ENCODE measurements around the gene LRRC1.

LRRC1 gene

DNA sequence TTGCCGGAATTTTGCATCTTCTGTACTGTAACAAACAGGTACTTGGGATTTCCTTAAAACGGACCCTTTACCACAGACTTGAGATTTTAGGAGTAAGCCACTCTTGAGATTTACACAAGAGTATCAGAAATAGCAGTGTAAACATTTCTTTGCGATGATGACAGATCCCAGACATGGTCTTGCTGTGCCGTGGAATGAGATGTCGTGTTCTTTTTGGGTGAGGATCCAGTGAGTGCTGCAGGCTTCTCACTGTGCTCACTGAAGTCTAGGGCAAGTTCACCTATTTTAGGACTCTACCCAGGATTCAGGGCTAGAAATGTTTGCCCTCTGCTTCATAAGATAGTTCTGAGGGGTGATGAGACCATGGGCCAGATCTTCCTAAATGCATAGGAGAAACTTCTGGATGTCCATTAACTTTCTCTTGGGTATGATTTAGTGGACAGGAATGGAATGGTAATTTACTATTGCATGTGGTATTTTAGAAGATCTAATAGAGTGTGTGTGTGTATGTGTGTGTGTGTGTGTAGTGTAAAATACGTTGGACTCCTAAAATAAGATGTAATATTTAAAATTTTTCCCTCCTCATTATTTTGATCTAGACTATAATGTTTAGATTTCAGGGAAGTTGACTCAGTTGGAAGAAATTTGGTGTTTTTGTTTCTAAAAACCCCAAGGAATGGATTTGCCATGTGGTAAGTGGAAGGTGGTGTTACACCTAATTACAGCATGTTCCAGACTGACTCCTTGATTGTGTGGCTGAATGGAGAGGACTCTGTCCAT is 8.5 kb downstream of the LRRC1 start:
- no peak for TF ChIP-seq FOXP2 (optimal IDR thresholded peaks at IDR 0.05; ENCODE audit: borderline replicate concordance, extremely low read depth, extremely low read length, insufficient read depth)

GRCh38 chr6:53805016-53805415 is 10.2 kb downstream of the LRRC1 start:
- TF ChIP-seq POLR2AphosphoS5 (IDR thresholded peaks at IDR 0.05; ENCODE audit: low read depth, low read length) (no peak), FOXP2 (optimal IDR thresholded peaks at IDR 0.05; ENCODE audit: borderline replicate concordance, extremely low read depth, extremely low read length, insufficient read depth) (no peak), SIN3A (IDR thresholded peaks at IDR 0.05; ENCODE audit: borderline replicate concordance, insufficient read depth, low read length) (no peak), TAF1 (IDR thresholded peaks at IDR 0.05; ENCODE audit: borderline replicate concordance, insufficient read depth, low read length) (no peak)
- TF ChIP-seq, protein P1, sequence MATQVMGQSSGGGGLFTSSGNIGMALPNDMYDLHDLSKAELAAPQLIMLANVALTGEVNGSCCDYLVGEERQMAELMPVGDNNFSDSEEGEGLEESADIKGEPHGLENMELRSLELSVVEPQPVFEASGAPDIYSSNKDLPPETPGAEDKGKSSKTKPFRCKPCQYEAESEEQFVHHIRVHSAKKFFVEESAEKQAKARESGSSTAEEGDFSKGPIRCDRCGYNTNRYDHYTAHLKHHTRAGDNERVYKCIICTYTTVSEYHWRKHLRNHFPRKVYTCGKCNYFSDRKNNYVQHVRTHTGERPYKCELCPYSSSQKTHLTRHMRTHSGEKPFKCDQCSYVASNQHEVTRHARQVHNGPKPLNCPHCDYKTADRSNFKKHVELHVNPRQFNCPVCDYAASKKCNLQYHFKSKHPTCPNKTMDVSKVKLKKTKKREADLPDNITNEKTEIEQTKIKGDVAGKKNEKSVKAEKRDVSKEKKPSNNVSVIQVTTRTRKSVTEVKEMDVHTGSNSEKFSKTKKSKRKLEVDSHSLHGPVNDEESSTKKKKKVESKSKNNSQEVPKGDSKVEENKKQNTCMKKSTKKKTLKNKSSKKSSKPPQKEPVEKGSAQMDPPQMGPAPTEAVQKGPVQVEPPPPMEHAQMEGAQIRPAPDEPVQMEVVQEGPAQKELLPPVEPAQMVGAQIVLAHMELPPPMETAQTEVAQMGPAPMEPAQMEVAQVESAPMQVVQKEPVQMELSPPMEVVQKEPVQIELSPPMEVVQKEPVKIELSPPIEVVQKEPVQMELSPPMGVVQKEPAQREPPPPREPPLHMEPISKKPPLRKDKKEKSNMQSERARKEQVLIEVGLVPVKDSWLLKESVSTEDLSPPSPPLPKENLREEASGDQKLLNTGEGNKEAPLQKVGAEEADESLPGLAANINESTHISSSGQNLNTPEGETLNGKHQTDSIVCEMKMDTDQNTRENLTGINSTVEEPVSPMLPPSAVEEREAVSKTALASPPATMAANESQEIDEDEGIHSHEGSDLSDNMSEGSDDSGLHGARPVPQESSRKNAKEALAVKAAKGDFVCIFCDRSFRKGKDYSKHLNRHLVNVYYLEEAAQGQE (IDR thresholded peaks at IDR 0.05; ENCODE audit: insufficient read depth in 1 of 2, low read depth in 2 of 2, low read length in 2 of 2), result no peak

GRCh38 chr6:53805725-53806124 is 10.9 kb downstream of the LRRC1 start:
- TF ChIP-seq, protein P1 (IDR thresholded peaks at IDR 0.05; ENCODE audit: insufficient read depth in 1 of 2, low read depth in 2 of 2, low read length in 2 of 2), result no peak
- TF ChIP-seq SIN3A (IDR thresholded peaks at IDR 0.05; ENCODE audit: borderline replicate concordance, insufficient read depth, low read length) (no peak), FOXP2 (optimal IDR thresholded peaks at IDR 0.05; ENCODE audit: borderline replicate concordance, extremely low read depth, extremely low read length, insufficient read depth) (no peak), POLR2AphosphoS5 (IDR thresholded peaks at IDR 0.05; ENCODE audit: low read depth, low read length) (no peak), TAF1 (IDR thresholded peaks at IDR 0.05; ENCODE audit: borderline replicate concordance, insufficient read depth, low read length) (no peak)

DNA sequence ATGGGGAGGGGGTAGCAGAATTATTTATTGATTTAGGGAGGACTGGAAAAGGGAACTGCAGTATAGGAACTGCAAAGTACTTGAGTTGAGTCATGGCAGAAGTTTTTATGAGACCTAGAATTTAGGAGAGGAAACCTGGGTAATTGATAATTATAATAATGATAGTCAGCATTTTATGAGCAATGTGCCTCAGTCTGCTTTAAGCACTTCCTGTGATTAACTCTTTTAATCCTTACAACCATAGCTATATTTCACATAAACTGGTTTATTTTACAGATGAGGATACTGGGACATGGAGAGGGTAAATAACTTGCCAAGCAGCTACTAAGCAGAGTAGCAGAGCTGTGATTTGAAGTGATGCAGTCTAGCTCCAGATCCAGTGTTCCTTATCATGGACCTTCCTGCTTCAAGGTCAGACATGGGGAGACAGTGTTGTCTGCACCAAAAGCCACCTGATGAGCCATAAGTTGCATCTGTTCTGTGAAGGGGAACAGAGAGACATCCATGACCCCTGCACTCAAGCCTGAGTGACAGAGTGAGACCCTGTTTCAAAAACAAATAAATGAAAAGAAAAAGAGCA is 13.6 kb downstream of the LRRC1 start:
- TF ChIP-seq SIN3A (IDR thresholded peaks at IDR 0.05; ENCODE audit: borderline replicate concordance, insufficient read depth, low read length), result no peak
- TF ChIP-seq, protein P1 (IDR thresholded peaks at IDR 0.05; ENCODE audit: insufficient read depth in 1 of 2, low read depth in 2 of 2, low read length in 2 of 2), result no peak
- TF ChIP-seq POLR2AphosphoS5 (IDR thresholded peaks at IDR 0.05; ENCODE audit: low read depth, low read length), result no peak
- TF ChIP-seq FOXP2 (optimal IDR thresholded peaks at IDR 0.05; ENCODE audit: borderline replicate concordance, extremely low read depth, extremely low read length, insufficient read depth), result no peak
- no peak for TF ChIP-seq TAF1 (IDR thresholded peaks at IDR 0.05; ENCODE audit: borderline replicate concordance, insufficient read depth, low read length)

DNA sequence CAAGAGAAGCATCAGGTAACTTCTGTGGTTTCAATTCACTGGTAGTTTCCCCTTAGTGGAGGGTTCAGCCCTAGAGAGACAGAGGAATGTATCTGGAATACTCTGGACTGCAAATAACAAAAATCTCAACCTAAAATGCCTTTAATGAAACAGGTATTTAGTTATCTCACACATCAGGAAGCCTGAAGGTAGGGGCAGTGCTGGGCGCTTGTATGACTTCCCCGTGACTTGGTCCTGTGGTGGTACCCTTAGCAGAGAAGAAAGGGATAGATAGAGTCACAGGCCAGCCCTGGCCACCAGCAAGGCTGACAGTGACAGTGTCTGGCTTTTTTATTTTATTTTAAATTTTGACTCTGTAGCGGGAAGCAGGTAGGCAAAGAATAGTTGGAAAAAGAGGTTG is 14.9 kb downstream of the LRRC1 start:
- TF ChIP-seq TAF1 (IDR thresholded peaks at IDR 0.05; ENCODE audit: borderline replicate concordance, insufficient read depth, low read length) (no peak), SIN3A (IDR thresholded peaks at IDR 0.05; ENCODE audit: borderline replicate concordance, insufficient read depth, low read length) (no peak), FOXP2 (optimal IDR thresholded peaks at IDR 0.05; ENCODE audit: borderline replicate concordance, extremely low read depth, extremely low read length, insufficient read depth) (no peak)
- TF ChIP-seq, protein P1 (IDR thresholded peaks at IDR 0.05; ENCODE audit: insufficient read depth in 1 of 2, low read depth in 2 of 2, low read length in 2 of 2), result no peak
